ENCODE measurements around the gene CTCFL.
"Not testable (repeated sequence)": the region's sequence is repeated elsewhere in the genome, so short reads cannot be mapped to it uniquely, and the experiment has no call there.

The CTCFL gene

GRCh38 chr20:57480444-57481160 is 44.3 kb downstream of the CTCFL start:
- no peak for DNase-seq

- DNase-seq: no peak
Measured at GRCh38 chr20:57479196-57479595, 45.7 kb downstream of the CTCFL start.

DNA sequence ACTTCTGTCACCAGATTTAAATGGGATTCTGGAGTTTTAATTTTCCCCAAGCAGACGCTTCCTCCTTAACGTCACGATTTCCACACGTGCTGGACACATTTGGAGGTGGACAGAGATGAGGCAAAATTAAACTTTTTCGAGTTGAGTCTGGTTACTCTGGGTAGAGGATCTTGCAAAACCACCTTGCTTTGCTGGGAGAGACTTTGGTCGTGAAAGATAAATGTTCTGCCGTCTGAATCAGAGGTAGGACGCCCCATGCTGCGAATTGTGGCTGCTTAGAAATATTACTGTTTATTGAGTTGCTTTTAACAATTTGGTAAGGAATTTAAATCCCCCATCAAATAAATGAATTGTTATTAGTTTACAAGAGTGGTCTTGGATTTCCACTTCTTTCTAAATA is 46.8 kb downstream of the CTCFL start:
- no peak for DNase-seq

GRCh38 chr20:57476641-57477461 is 48.1 kb downstream of the CTCFL start:
- no peak for DNase-seq

- DNase-seq: no peak
Measured at GRCh38 chr20:57476084-57476526, 48.8 kb downstream of the CTCFL start.

DNA sequence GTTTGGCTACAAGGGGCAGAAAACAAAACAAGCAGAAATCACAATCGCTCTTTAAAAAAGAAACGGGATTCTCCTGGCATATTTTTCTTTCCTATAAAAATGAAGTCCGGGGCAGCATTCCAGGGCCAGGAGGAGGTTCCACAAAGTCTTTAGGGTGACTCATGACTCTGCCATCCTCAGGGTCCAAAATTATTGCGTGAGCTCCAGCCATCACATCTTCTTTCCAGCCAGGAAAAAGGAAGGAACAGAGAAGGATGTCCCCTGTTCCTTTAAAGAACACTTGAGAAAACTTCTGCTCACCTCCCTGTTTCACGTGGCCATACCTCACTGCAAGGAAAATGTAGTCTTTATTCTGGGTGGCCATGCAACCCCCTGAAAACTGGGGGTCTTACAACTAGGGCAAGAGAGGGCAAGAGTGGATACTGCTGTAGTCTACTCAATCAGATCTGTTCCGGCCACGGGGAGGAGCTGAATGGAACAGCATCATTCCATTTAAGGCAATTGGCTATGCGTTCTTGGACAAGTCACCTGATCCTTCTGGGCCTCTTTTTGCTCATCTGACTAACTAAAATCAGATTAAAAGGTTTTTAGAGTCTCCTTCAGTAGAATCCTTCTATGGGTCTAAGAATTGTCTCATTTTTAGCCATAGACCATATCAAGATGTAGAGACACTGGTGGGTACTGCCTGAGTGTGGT is 49.4 kb downstream of the CTCFL start:
- no peak for DNase-seq

GRCh38 chr20:57474816-57475215 is 50.1 kb downstream of the CTCFL start:
- no peak for DNase-seq

- no peak for DNase-seq
Measured at GRCh38 chr20:57474205-57474604, 50.7 kb downstream of the CTCFL start.

DNA sequence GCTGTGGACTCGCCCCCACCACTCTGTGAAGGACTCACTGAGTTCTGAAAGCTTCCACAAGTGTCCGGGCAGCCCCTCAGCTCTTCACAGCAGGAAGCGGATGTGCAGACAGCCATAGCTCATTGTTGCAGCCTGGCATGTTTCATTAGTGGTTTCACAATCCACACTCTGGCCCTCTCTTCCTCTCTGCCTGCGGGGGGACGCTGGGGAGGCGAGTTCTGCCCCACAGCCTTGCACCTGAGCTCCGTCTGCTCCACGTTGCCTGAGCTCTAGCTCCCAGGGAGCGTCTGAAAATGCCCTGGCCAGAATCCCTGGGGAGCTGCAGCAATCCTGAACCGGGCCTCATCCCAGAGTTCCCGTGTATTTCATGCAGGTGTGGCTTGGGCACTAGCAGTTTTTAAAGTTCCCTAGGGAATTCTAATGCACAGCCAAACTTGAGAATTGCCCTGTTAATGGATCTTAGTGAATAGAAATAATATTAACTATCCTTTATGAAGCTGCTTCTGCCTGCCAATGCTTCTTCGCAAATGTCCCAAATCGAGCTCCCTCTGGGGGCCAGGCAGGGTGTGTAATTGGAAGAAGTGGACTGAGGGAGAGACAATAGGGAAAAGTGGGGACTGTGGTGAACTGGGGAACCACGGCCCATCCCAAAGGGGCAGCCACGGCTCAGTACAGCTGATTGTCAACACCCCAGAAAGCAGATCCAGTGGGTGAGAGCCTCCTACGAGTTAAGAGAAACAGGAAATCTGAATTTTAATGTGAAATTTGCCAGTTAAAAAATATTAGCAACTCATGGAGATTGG is 51.5 kb downstream of the CTCFL start:
- DNase-seq: no peak

DNA sequence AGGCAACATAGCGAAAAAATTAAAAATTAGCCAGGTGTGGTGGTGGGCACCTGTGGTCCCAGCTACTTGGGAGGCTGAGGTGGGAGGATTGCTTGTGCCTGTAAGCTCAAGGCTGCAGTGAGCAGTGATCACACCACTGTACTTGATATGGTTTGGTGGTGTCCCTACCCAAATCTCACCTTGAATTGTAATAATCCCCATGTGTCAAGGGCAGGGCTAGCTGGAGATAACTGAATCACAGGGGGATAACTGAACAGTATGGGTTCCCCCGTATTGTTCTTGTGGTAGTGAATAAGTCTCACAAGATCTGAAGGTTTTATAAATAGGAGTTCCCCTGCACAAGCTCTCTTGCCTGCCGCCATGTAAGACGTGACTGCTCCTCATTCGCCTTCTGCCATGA is 52.5 kb downstream of the CTCFL start:
- DNase-seq: not testable (repeated sequence)

DNA sequence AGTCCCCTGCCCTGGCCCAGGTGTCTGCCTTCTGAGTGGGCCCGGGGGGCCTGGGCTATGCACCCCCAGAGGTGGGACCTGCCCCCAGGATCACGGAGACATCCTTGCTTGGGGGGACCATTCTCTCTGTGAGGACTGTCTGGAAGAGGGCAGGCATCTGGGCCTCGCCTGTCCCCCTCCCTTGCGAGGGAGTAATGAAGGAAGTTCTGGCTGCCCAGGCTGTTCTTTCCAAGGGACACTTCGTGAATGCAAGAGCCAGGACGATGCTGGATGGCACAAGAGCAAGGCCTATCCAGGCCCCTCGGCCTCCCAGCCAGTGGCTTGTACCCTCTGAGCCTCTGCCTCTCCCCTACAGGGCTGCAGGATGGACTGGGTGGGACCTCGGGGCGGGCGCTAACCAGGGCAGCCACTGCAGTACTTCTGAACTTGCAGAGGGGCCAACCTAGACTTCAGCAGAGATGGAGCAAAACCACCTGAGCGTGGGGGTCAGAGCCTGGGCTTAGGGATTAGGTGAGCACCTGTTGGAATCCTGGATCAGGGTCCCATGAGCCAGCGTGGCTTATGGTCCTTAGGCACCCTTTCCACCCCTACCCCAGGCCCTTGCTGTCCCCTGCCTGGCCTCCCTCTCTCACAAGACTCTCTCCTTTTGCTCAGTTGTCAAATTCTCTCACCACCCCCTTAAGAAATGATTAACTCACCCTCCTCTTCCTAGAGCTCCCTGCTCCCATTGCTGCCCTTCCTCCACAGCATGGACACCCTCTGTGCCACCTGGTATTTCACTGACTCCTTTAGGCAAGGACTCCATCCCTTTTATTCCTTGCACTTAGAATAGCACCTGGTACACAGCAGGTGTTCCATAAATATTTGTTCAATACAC is 53.2 kb downstream of the CTCFL start:
- DNase-seq: no peak

- no peak for DNase-seq
Measured at GRCh38 chr20:57470666-57471495, 54.1 kb downstream of the CTCFL start.

DNA sequence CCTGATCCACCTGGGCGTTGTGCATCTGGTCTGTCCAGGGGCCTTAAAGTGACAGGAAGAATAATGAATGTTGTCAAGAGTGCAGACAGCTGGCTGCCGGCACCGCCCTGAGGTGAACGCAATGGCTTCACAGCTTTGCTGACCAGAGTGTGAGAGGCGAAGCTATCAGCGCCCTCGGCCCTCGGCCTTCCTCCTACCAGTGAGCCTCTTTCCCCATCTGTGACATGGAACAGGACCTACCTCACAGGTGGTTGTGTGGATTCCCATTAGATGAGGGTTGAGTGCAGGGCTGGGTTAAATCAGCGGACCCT is 54.8 kb downstream of the CTCFL start:
- no peak for DNase-seq

DNA sequence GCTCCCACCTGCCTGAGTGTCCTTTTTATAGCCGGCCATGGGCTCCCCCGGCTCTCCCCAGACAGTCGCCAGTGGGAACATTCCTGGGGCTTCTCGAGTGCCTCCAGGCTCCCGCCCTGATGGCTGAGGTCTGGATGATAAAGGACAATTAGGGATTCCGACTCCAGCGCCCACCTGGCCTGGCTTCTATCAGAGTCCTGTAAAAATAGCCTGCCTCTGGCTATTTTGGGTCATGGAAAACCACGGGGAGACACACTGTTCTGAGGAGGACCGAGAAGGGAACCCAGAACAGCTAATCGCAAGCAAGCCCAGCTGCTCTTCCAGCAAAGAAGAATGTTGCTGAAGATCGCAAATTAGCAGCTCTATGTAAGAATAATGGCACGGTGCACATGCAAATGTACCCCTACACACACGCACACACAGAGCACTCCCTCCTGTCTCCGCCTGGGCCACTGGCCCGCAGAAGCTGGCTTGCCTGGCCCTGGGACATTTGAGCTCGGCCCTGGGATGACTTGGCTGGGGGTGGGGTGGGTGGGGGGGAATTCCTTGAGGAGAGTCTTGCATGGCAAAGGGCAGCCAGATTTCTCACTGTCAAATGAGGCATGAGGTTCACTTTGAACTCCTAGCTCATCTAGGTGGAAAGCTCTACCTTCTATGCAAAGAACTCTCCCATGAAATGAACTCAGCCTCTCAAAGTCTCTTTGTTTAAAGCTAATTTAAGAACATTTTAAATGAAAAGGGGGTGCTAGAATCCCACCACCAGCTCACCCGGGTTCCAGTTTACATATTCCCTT is 55.3 kb downstream of the CTCFL start:
- DNase-seq: no peak

- DNase-seq: no peak
Measured at GRCh38 chr20:57468523-57469417, 56.2 kb downstream of the CTCFL start.

DNA sequence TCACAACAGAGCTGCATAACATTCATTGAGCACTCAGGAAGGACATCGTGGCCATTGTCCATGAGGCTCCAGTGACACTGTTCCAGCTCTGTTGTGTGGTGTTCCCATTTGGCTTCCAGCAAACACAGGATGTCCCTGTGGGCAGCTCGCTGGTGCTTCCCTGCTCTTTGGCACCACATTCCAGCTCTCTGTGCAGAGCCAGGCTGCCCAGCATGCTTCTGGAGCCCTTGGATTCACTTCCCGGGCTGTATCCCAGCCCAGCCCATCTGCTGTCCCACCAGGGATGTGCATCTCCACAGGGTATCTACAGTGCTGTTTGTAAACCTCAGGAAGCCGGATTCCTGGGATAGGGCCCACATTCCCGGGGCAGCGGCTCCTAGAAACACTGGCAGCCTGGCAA is 57.2 kb downstream of the CTCFL start:
- DNase-seq: no peak

- no peak for DNase-seq
Measured at GRCh38 chr20:57465943-57466342, 59.0 kb downstream of the CTCFL start.

DNA sequence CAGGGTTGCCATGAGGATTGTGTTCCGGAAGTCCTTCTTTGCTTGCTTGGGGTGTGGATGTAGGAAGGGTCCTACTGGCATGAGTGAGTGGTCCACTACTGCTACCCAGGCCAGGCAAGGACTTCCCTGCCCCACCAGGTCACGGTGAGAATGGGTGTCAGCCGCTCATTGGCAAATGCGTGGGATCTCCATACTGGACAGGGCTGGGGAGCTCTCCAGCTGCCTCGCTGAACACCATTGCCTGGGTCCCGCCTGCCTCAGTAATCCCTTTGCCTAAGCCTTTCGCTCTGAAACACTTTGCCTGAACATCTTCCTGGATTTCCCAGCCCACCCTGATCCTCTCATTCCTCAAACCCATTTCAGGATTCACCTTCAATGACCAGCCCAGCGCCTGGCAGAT is 59.5 kb downstream of the CTCFL start:
- no peak for DNase-seq

GRCh38 chr20:57464642-57465211 is 60.2 kb downstream of the CTCFL start:
- DNase-seq: peak; percentile 30

Data from EL (cell line).